Smooth muscle cell of the brain vasculature (primary cell): ENCODE results near the gene PLK2.

Experiments used
- DNase-seq: peaks from one replicate; pipeline ENCODE4 v3.0.0-alpha.2; 2012; ENCODE audit warnings: low read depth, low spot score

The PLK2 gene

GRCh38 chr5:58481066-58481676 lies 21.3 kb upstream of the PLK2 start:
- DNase-seq: no peak

GRCh38 chr5:58477760-58478376 lies 18.0 kb upstream of the PLK2 start:
- DNase-seq: no peak

GRCh38 chr5:58475404-58475803 lies 15.5 kb upstream of the PLK2 start:
- DNase-seq: no peak

GRCh38 chr5:58469896-58470295 lies 10.0 kb upstream of the PLK2 start:
- no peak for DNase-seq

GRCh38 chr5:58466939-58467338 lies 7.1 kb upstream of the PLK2 start:
- DNase-seq: peak; percentile 17

GRCh38 chr5:58462623-58463230 lies 2.8 kb upstream of the PLK2 start:
- peak; percentile 33 for DNase-seq

GRCh38 chr5:58462154-58462553 lies 2.3 kb upstream of the PLK2 start:
- no peak for DNase-seq

- peak; percentile 67 for DNase-seq
These were observed 923 bp upstream of the PLK2 start for GRCh38 chr5:58460732-58461286.

- DNase-seq: peak; percentile 12
These were observed 512 bp downstream of the PLK2 start for GRCh38 chr5:58459146-58460001.

GRCh38 chr5:58458743-58459145 lies 1.1 kb downstream of the PLK2 start:
- no peak for DNase-seq

GRCh38 chr5:58458141-58458742 lies 1.6 kb downstream of the PLK2 start:
- no peak for DNase-seq

- no peak for DNase-seq
These were observed 2.8 kb downstream of the PLK2 start for GRCh38 chr5:58457050-58457449.

- DNase-seq: no peak
These were observed 3.4 kb downstream of the PLK2 start for GRCh38 chr5:58456486-58456885.

GRCh38 chr5:58456026-58456425 lies 3.9 kb downstream of the PLK2 start:
- DNase-seq: no peak

- no peak for DNase-seq
These were observed 4.4 kb downstream of the PLK2 start for GRCh38 chr5:58455480-58455879.

- no peak for DNase-seq
These were observed 4.8 kb downstream of the PLK2 start for GRCh38 chr5:58455066-58455465.

- DNase-seq: no peak
These were observed 5.9 kb downstream of the PLK2 start for GRCh38 chr5:58454025-58454424.

- DNase-seq: no peak
These were observed 6.6 kb downstream of the PLK2 start for GRCh38 chr5:58453306-58453705.

- DNase-seq: no peak
These were observed 7.2 kb downstream of the PLK2 start for GRCh38 chr5:58452566-58453258.

GRCh38 chr5:58451732-58452565 lies 7.9 kb downstream of the PLK2 start:
- DNase-seq: no peak
